A549 treated with AZD9567 at 1 μM for 4 hours (cell line): ENCODE data around the gene GYPC. TPM values are rescaled to one million over a fixed set of nuclear protein-coding genes. Genes with fewer than 3 reads are reported as not detected.

Experiments
- total RNA-seq: library from RNA; stranded (reverse); fragments of 200-300 nt; extraction: Qiagen RNA extraction; gene quantifications from 5 replicates; pipeline ENCODE4 v1.2.3, GENCODE V29; 2022; ENCODE audit not compliant: insufficient read depth

The GYPC gene, protein sequence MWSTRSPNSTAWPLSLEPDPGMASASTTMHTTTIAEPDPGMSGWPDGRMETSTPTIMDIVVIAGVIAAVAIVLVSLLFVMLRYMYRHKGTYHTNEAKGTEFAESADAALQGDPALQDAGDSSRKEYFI
- total RNA-seq = not detected in 5 replicates

DNA sequence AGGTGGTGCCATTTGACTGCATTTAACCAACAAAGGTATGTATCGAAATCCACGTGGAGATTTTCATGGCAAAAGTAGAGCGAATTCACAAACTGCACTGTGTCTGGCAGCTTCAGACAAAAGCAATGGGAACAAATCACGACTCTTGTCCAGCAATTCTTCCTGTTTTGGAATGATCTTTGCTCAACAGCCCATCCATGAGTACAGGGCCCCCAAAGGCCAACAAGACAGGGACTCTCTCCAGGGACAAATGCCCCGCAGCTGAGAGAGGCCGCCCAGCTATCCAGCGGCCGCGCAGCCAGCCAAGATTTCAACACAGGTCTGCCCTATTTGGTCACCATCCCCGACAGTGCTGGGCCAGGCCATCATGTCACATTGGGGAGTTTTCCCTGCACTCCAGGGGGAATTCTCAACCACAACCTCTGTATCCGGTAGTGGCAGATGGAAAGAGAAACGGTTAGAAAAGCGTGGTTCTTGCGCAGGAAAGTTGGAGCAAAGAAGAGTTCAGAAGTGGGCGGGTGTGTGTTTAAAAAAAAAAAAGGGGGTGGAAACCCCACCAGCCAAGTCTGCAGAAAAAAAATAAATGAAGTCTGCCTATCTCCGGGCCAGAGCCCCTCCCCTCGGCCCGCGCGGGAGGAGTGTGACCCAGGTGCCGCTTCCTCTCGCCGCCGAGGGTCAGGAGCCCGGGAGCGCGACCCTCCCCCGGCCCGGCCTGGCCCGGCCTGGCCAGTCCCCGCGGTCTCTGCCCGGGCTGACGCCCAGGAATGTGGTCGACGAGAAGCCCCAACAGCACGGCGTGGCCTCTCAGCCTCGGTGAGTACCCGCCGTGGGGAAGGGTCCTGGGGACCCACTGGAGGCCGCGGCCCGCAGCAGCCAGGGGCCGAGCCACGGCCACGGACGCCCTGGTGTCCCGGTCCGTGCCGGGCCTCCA, at the start of gene GYPC:
GYPC (plus strand) TSS at position 659 of the 931 bp plus-strand sequence; CDS start at position 765, 106 bp downstream.

Other genes with a start within 250 kb of the GYPC start
- gene TEX51, start 242.7 kb downstream of the GYPC start, total RNA-seq = not detected in 5 replicates